ENCODE results near the gene DTNBP1. TPM values are rescaled to one million over a fixed set of nuclear protein-coding genes. Genes with fewer than 3 reads are reported as not detected.

DTNBP1 gene
- total RNA-seq, 4 donors from 2014 or later: 5.2 to 14.7 (median 7.5) TPM

DNA sequence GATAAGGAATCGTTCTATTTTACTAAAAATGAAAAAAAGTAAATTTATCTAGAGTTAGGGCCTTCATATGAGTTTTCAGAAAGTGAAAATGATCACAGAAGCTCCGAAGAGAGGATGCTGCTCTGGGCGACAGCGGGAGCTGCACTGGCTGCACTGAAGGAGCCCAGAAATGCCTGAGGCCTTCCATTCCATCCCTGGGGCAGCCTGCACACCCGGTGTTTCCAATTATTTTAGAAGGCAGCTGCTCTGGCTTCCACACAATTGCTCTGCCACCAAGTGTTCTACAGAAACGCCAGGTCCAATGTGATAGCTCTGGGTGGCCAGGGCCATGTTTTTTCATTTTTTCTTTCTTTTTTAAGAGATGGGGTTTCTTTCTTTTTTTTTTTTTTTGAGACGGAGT, 3.6 kb downstream of the DTNBP1 start:
- WGBS, 2 donors: 84 to 86% methylated on average over 6 to 7 of the region's 7 CpGs

DNA sequence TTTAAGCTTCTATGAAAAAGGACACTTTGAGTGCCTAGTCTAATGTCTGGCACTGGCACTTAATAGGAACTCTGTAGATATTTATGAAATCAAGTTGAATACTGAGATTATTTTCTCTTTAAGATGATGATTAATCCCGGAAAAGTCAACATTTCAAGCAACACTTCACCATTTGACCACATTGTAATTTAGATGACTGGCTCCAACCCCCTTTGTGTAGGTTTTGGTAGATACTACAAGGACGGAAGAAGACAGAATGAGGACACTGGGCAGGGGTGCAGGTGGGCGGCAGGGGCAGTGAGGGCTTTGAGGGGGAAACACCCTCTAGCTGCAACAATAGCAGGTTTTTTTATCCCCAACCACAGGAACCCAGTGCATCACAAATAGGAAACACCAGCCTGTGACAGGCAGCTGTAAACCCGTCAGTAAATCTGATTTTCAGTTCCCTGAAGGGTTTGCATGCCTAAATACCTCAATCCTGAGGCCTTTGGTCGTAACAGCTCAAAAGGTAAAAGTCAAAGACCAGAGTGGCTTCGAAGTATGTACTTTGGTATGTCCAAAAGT, 4.6 kb downstream of the DTNBP1 start:
- 60 to 66% methylated on average over 6 of the region's 6 CpGs for WGBS, 2 donors
- H3K27ac ChIP-seq: no peak overlapping the region
- TF ChIP-seq, protein P1, sequence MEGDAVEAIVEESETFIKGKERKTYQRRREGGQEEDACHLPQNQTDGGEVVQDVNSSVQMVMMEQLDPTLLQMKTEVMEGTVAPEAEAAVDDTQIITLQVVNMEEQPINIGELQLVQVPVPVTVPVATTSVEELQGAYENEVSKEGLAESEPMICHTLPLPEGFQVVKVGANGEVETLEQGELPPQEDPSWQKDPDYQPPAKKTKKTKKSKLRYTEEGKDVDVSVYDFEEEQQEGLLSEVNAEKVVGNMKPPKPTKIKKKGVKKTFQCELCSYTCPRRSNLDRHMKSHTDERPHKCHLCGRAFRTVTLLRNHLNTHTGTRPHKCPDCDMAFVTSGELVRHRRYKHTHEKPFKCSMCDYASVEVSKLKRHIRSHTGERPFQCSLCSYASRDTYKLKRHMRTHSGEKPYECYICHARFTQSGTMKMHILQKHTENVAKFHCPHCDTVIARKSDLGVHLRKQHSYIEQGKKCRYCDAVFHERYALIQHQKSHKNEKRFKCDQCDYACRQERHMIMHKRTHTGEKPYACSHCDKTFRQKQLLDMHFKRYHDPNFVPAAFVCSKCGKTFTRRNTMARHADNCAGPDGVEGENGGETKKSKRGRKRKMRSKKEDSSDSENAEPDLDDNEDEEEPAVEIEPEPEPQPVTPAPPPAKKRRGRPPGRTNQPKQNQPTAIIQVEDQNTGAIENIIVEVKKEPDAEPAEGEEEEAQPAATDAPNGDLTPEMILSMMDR (IDR thresholded peaks at IDR 0.05): no peak
- no peak for TF ChIP-seq POLR2A (IDR thresholded peaks at IDR 0.05)

More for the DNA sequence above, 3.6 kb downstream of the DTNBP1 start:
- H3K4me3 ChIP-seq: no peak overlapping the region
- H3K27me3 ChIP-seq: no peaks in the 10 kb centered on the region
- H3K27ac ChIP-seq: no peak overlapping the region
- peaks cover 4 to 21% (median 5%) of the 10 kb centered on the region in 3 donors for H3K4me1 ChIP-seq
- no peak for DNase-seq
- H3K9me3 ChIP-seq: no peaks in the 10 kb centered on the region
- intact Hi-C loops (cut with DNase I): no loop called here
- TF ChIP-seq POLR2A (IDR thresholded peaks at IDR 0.05): no peak
- TF ChIP-seq, protein P1 (IDR thresholded peaks at IDR 0.05): no peak
- no peaks in the 10 kb centered on the region for H3K36me3 ChIP-seq

DNA sequence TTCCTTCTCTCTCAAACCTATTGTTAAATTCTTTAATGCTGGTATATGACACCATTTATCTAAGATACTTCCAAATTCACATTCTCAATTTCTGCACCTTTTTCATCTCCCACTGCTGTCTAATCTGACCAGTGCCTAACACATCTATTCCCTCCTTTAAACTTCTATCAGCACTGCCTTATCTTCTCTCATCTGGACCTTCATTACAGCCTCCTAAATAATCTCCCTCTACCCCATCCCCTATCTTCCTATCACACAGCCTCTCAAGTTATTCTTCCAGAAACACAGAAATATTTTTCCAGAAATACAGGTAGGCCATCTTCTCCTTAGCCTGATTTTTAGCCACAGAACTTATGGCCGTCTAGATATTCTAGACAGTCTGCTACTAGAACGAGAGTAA, 5.5 kb downstream of the DTNBP1 start:
- no peak for DNase-seq
- Histone ChIP-seq H3K9me3 (no peaks in the 10 kb centered on the region), H3K27me3 (no peaks in the 10 kb centered on the region), H3K4me1 (peaks cover 4 to 14% (median 5%) of the 10 kb centered on the region in 3 donors), H3K36me3 (no peaks in the 10 kb centered on the region), H3K27ac (no peak overlapping the region), H3K4me3 (no peak overlapping the region)
- 89 to 95% methylated on average over 2 of the region's 2 CpGs for WGBS, 2 donors
- TF ChIP-seq POLR2A (IDR thresholded peaks at IDR 0.05): no peak
- TF ChIP-seq, protein P1 (IDR thresholded peaks at IDR 0.05): no peak
- intact Hi-C loops (cut with DNase I): no loop called here

More for the DNA sequence above, 4.6 kb downstream of the DTNBP1 start:
- Histone ChIP-seq H3K9me3 (no peaks in the 10 kb centered on the region), H3K36me3 (no peaks in the 10 kb centered on the region), H3K4me1 (peaks cover 4 to 18% (median 5%) of the 10 kb centered on the region in 3 donors), H3K4me3 (no peak overlapping the region), H3K27me3 (no peaks in the 10 kb centered on the region)
- no peak for DNase-seq
- intact Hi-C loops (cut with DNase I): no loop called here

DNA sequence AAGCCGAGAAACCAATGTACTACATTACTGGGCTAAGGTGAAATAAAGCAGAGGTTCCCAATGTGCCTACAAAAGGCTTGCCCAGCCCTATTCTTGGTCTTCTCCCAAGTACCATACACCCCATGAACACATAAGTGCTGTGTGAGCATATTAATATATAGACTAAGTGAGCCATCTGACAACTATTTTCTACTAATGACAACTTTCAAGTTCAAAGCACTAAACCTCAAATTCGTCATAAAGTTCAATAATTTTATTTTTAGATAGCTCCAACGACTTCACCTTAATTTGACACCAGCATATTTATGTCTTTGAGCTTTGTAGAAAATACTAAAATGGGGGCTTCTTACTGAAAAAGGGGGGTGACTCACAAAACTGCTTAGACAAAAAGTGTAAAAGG, 6.7 kb downstream of the DTNBP1 start:
- Histone ChIP-seq H3K4me3 (no peak overlapping the region), H3K4me1 (peaks cover 0 to 3% (median 0%) of the 10 kb centered on the region in 3 donors), H3K36me3 (no peaks in the 10 kb centered on the region), H3K9me3 (no peaks in the 10 kb centered on the region), H3K27ac (no peak overlapping the region), H3K27me3 (no peaks in the 10 kb centered on the region)
- DNase-seq: no peak
- intact Hi-C loops (cut with DNase I): no loop called here
- WGBS, 2 donors: 72 to 87% methylated on average over 3 of the region's 3 CpGs
- TF ChIP-seq, protein P1 (IDR thresholded peaks at IDR 0.05): no peak
- TF ChIP-seq POLR2A (IDR thresholded peaks at IDR 0.05): no peak

DNA sequence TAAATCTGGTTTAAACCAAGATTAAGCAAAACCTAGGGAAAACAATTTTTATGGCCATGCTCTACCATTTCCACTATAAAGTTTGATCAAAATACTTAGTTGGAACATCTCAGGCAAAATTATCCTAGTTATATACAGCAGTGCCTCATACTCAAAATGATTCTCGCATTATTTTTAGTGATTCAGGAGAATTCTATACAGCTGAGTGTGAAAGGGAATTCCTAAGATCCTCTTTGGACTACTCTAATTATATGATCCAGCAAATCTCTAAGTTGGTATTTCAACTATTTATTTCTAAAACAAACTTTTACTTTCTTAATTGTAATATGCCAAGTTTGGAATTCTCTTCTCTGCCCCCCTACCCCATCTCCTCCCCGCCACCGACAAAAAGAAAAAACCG, 8.6 kb downstream of the DTNBP1 start:
- Histone ChIP-seq H3K36me3 (peaks cover 0 to 18% (median 5%) of the 10 kb centered on the region in 3 donors), H3K4me3 (no peak overlapping the region), H3K27me3 (no peaks in the 10 kb centered on the region), H3K27ac (no peak overlapping the region), H3K9me3 (no peaks in the 10 kb centered on the region), H3K4me1 (no peaks in the 10 kb centered on the region)
- DNase-seq: no peak
- WGBS, 2 donors: 77 to 87% methylated on average over 4 of the region's 4 CpGs
- intact Hi-C loops (cut with DNase I): no loop called here
- TF ChIP-seq, protein P1 (IDR thresholded peaks at IDR 0.05): no peak
- no peak for TF ChIP-seq POLR2A (IDR thresholded peaks at IDR 0.05)

All from esophagus squamous epithelium (tissue), 5 donors.